Stimulated activated CD8-positive, alpha-beta memory T cell treated with anti-CD3 and anti-CD28 coated beads, Interleukin-7, amount 100 ng/mL, for 1 hour (primary cell): ENCODE results near the gene MAPK11.
"Not testable (repeated sequence)": the region's sequence is repeated elsewhere in the genome, so short reads cannot be mapped to it uniquely, and the experiment has no call there.

Experiments
- DNase-seq, 2 donors: peaks; one replicate each; pipeline ENCODE4 v3.0.0-alpha.2; 2020; ENCODE audit warnings: low read depth in 2 of 2

The MAPK11 gene

GRCh38 chr22:50276143-50276542 lies 6.0 kb upstream of the MAPK11 start:
- DNase-seq: no peak

- no peak for DNase-seq
Measured at GRCh38 chr22:50275181-50276055, 5.2 kb upstream of the MAPK11 start.

GRCh38 chr22:50274771-50275170 lies 4.6 kb upstream of the MAPK11 start:
- DNase-seq: no peak

- DNase-seq: no peak
Measured at GRCh38 chr22:50274311-50274710, 4.1 kb upstream of the MAPK11 start.

- not testable (repeated sequence) for DNase-seq
Measured at GRCh38 chr22:50273781-50274180, 3.6 kb upstream of the MAPK11 start.

GRCh38 chr22:50273352-50273751 lies 3.2 kb upstream of the MAPK11 start:
- DNase-seq: not testable (repeated sequence)

GRCh38 chr22:50272044-50272802 lies 2.0 kb upstream of the MAPK11 start:
- DNase-seq: no peak

- no peak for DNase-seq
Measured at GRCh38 chr22:50271519-50271970, 1.4 kb upstream of the MAPK11 start.

- DNase-seq: peak in 1 of 2 donors; percentile 41
Measured at GRCh38 chr22:50270666-50271394, 650 bp upstream of the MAPK11 start.

GRCh38 chr22:50269573-50269969 lies 609 bp downstream of the MAPK11 start:
- DNase-seq: no peak

- no peak for DNase-seq
Measured at GRCh38 chr22:50268655-50269113, 1.5 kb downstream of the MAPK11 start.

GRCh38 chr22:50267591-50268390 lies 2.4 kb downstream of the MAPK11 start:
- DNase-seq: peak in 1 of 2 donors; percentile 34

GRCh38 chr22:50266994-50267393 lies 3.2 kb downstream of the MAPK11 start:
- no peak for DNase-seq

- DNase-seq: no peak
Measured at GRCh38 chr22:50264946-50265669, 5.1 kb downstream of the MAPK11 start.

GRCh38 chr22:50264104-50264745 lies 6.0 kb downstream of the MAPK11 start:
- DNase-seq: no peak

- DNase-seq: no peak
Measured at GRCh38 chr22:50262973-50263617, 7.1 kb downstream of the MAPK11 start.

GRCh38 chr22:50262460-50262911 lies 7.7 kb downstream of the MAPK11 start:
- DNase-seq: no peak

- no peak for DNase-seq
Measured at GRCh38 chr22:50261615-50262459, 8.3 kb downstream of the MAPK11 start, which contains the start of gene MAPK12. MAPK12 (minus strand) TSS chr22:50261683; CDS start chr22:50261509, 174 bp downstream.
